A673 (cell line): ENCODE measurements around the gene ADGRG3. TPM values are rescaled to one million over a fixed set of nuclear protein-coding genes. Genes with fewer than 3 reads are reported as not detected.

Source experiments
- BruUV-seq: library from RNA; stranded (reverse); fragments of 400-500 nt; replicated peaks from 2 replicates; lab custom pipeline; 2021; lab: Mats Ljungman, UMichigan
- CTCF ChIA-PET: fragments of 300-600 bp; sonication (Branson Sonifier 250); formaldehyde crosslinking; loops from one replicate; lab custom pipeline; 2022; ENCODE audit warnings: antibody characterized with exemption; lab: Charles Lee
- POLR2A ChIA-PET: fragments of 300-600 bp; sonication (Branson Sonifier 250); formaldehyde crosslinking; loops from one replicate; lab custom pipeline; 2022; ENCODE audit warnings: antibody characterized with exemption; ENCODE audit not compliant: low non-redundant PET; lab: Charles Lee
- DNase-seq: peaks from one replicate; pipeline ENCODE4 v3.0.0-alpha.2; 2015; ENCODE audit warnings: low spot score
- H3K27ac ChIP-seq: fragments of 200-600 bp; sonication (generic); 2 replicates; pipeline ENCODE4 v1.5.1; 2016; ENCODE audit warnings: mixed run types, low read depth, mild to moderate bottlenecking, mixed read lengths, antibody characterized with exemption, low read length; ENCODE audit not compliant: poor library complexity, severe bottlenecking
- H3K27me3 ChIP-seq: fragments of 200-600 bp; sonication (generic); replicated peaks from 2 replicates; pipeline ENCODE4 v1.6.1; 2017; ENCODE audit warnings: mixed run types, low read depth, mild to moderate bottlenecking, mixed read lengths, antibody characterized with exemption, low read length; ENCODE audit not compliant: insufficient read depth, poor library complexity
- H3K36me3 ChIP-seq: fragments of 200-600 bp; sonication (generic); 2 replicates; pipeline ENCODE4 v1.6.1; 2016; ENCODE audit warnings: mixed run types, mild to moderate bottlenecking, mixed read lengths, antibody characterized with exemption, low read length; ENCODE audit not compliant: insufficient read depth, poor library complexity, severe bottlenecking
- H3K4me1 ChIP-seq: fragments of 200-600 bp; sonication (generic); 2 replicates; pipeline ENCODE4 v1.6.1; 2017; ENCODE audit warnings: mixed run types, mild to moderate bottlenecking, mixed read lengths, antibody characterized with exemption, low read length; ENCODE audit not compliant: insufficient read depth, poor library complexity, severe bottlenecking
- H3K4me3 ChIP-seq: fragments of 200-600 bp; sonication (generic); 2 replicates; pipeline ENCODE4 v1.5.1; 2016; ENCODE audit warnings: low read depth, mixed run types, mild to moderate bottlenecking, mixed read lengths, low read length; ENCODE audit not compliant: poor library complexity, severe bottlenecking
- H3K9me3 ChIP-seq: fragments of 200-600 bp; sonication (generic); 2 replicates; pipeline ENCODE4 v1.6.1; 2016; ENCODE audit warnings: mixed run types, low read depth, mild to moderate bottlenecking, mixed read lengths, antibody characterized with exemption, low read length; ENCODE audit not compliant: poor library complexity, severe bottlenecking
- CTCF ChIP-seq: fragments of 300-800, 200-600 bp; sonication (generic); conservative IDR thresholded peaks from 2 replicates; pipeline ENCODE4 v1.5.1; 2017; ENCODE audit warnings: low read depth, mild to moderate bottlenecking, antibody characterized with exemption, low read length, moderate library complexity, mixed read lengths
- EZH2 ChIP-seq: fragments of 200-600 bp; sonication (generic); IDR thresholded peaks from 2 replicates; pipeline ENCODE4 v1.6.1; 2017; ENCODE audit warnings: borderline replicate concordance, low read depth, mild to moderate bottlenecking, mixed read lengths, antibody characterized with exemption, low read length; ENCODE audit not compliant: poor library complexity, severe bottlenecking
- intact Hi-C: fragments of 100-400 bp; cut with micrococcal nuclease; formaldehyde crosslinking; loops from one replicate; pipeline ENCODE4 v1.10.0; 2022; ENCODE audit not compliant: unreplicated experiment
- total RNA-seq: library from RNA; stranded (reverse); gene quantifications from 2 replicates; pipeline ENCODE4 v1.2.3, GENCODE V29; 2021

ADGRG3 gene
- total RNA-seq, 1 experiment from 2014 or later: not detected

DNA sequence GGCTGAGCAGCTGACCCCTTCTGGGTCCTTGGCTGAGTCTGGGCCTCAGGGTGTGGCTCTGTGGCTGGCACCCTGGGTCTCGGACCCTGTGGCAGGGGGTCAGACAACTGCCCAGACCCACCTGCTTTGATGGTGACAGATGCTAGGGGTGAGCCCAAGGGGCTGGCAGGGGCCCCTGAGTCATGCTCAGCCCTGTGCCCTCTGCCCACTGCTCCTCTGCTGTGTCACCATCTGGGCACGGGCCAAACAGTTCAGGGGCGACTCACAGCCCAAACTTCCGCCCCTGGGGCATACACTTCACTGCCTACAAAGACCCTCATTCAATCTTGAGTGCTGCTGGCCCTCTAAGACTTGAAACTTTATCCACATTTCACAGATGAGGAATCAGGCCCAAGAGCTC lies 33.9 kb upstream of the ADGRG3 start:
- Histone ChIP-seq H3K4me1 (no peaks in the 10 kb centered on the region), H3K9me3 (no peaks in the 10 kb centered on the region), H3K4me3 (no peak overlapping the region), H3K36me3 (no peaks in the 10 kb centered on the region), H3K27ac (no peak overlapping the region), H3K27me3 (no peaks in the 10 kb centered on the region)
- ChIA-PET CTCF (no interaction called here), POLR2A (no interaction called here)
- no peak for TF ChIP-seq EZH2
- no peak for TF ChIP-seq CTCF
- intact Hi-C loops: no loop called here
- BruUV-seq: no TSS peak
- no peak for DNase-seq

GRCh38 chr16:57635266-57636097 lies 32.6 kb upstream of the ADGRG3 start:
- Histone ChIP-seq H3K27me3 (no peaks in the 10 kb centered on the region), H3K27ac (no peak overlapping the region), H3K9me3 (no peaks in the 10 kb centered on the region), H3K36me3 (no peaks in the 10 kb centered on the region), H3K4me1 (no peaks in the 10 kb centered on the region), H3K4me3 (no peak overlapping the region)
- POLR2A ChIA-PET: no interaction called here
- BruUV-seq: no TSS peak
- DNase-seq: no peak
- TF ChIP-seq CTCF (no peak), EZH2 (no peak)
- intact Hi-C loops: no loop called here
- CTCF ChIA-PET: no interaction called here

DNA sequence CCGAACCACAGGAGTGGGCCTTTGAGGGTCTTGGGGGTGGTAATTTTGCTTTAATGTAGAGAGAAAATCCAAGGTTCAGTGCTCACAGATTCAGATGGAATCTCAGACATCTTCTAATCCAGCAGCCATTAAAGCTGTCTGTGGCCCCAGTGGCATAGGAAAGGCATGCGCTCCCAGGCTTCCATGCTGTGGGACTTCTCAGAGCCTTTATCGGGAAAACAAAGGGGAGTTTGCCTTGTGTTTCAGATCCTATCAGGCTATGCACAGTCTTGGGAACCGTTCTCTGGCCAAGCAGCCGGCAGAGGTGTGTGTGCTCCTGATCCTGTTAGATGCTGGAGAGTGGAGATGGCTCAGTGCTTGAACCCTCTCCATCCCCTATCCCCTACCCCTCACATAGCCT lies 31.9 kb upstream of the ADGRG3 start:
- no peaks in the 10 kb centered on the region for H3K4me1 ChIP-seq
- no peak for DNase-seq
- intact Hi-C loops: no loop called here
- CTCF ChIA-PET: no interaction called here
- H3K27ac ChIP-seq: no peak overlapping the region
- TF ChIP-seq CTCF: no peak
- no peak for TF ChIP-seq EZH2
- H3K27me3 ChIP-seq: no peaks in the 10 kb centered on the region
- POLR2A ChIA-PET: no interaction called here
- BruUV-seq: no TSS peak
- H3K4me3 ChIP-seq: no peak overlapping the region
- no peaks in the 10 kb centered on the region for H3K36me3 ChIP-seq
- H3K9me3 ChIP-seq: no peaks in the 10 kb centered on the region
